22Rv1 (cell line): Measurements from ENCODE around the gene CAMK2G.

Experiments
- H3K27ac ChIP-seq: fragments of 450-650 bp; 2 replicates; pipeline ENCODE4 v1.5.1; 2017
- ZFX ChIP-seq: fragments of 450-650 bp; IDR thresholded peaks from 2 replicates; pipeline ENCODE4 v1.6.1; 2017; ENCODE audit warnings: antibody characterized with exemption, borderline replicate concordance
- TF ChIP-seq, protein P1 (sequence below): fragments of 450-650 bp; IDR thresholded peaks from 2 replicates; pipeline ENCODE4 v1.5.1; 2017; ENCODE audit warnings: mild to moderate bottlenecking

The CAMK2G gene

DNA sequence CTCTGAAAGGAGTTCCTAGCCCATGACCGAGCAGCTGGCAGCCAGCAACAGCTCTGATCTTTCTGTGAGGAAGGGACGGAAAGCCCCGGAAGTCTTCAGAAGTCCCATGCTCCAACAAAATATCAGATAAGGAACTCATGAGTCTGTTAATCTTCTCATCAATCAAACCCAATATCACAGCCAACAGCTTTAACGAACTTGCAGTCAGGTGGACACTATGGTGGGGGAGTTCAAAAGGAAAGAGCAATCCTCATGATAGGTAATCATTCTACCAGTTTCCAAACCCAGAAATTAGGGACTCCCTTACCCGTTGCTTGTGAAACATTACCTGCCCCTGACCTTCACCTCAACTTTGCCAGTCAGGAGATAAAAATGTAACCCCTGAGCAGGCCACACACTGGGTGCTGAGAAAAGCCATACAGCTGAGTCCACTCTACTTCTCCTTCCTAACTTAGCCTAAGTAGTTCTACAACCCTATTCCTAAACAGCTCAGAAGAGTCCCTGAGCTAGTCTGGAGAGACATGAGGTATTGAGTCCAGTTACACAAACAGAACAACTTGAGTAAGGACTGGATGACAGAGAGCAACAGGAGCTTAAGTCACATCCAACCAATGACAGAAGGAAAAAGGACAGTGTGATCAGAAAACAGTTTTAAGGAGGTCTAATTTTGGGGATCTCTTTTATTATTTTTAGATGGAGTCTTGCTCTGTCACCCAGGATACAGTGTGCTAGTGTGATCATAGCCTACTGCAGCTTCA, 65.1 kb downstream of the CAMK2G start:
- no peak overlapping the region for H3K27ac ChIP-seq
- no peak for TF ChIP-seq ZFX
- TF ChIP-seq, protein P1, sequence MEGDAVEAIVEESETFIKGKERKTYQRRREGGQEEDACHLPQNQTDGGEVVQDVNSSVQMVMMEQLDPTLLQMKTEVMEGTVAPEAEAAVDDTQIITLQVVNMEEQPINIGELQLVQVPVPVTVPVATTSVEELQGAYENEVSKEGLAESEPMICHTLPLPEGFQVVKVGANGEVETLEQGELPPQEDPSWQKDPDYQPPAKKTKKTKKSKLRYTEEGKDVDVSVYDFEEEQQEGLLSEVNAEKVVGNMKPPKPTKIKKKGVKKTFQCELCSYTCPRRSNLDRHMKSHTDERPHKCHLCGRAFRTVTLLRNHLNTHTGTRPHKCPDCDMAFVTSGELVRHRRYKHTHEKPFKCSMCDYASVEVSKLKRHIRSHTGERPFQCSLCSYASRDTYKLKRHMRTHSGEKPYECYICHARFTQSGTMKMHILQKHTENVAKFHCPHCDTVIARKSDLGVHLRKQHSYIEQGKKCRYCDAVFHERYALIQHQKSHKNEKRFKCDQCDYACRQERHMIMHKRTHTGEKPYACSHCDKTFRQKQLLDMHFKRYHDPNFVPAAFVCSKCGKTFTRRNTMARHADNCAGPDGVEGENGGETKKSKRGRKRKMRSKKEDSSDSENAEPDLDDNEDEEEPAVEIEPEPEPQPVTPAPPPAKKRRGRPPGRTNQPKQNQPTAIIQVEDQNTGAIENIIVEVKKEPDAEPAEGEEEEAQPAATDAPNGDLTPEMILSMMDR = no peak

DNA sequence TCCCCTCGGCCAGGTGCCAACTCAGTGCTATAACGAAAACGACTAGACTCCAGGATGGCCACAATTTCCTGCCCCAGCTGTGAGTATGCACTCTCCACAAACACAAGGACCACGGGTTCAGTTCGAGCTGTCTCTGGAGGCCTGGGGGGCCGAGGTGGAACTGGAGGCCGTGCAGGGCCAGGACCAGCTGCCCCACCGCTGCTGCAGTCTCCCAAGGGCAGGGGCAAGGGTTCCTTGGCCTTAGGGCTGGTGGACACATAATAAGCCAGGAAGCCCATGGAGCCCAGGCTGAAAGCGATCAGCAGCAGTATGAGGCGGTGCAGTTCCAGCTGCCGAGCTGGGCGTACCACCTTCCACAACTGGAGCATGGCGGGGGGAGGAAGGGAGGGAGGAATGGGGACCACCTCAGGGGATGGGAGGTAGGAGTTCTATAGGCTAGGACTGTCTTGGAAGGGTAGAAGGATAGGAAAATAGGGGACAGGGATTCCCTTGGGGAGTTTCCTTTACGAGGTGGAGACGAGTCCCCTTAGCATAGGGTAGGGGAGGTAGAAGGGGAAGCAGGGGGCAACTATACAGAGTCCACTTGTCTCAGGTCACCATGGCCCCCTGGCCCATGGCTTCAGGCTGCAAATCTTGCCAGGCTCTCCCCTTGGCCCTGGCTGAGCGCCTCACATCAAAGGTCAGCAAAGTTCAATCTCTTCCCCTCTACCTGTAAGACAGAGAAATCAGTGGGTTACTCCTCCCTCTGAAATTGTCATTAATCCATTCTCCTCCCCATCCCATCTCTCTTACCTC, 66.1 kb downstream of the CAMK2G start:
- no peak overlapping the region for H3K27ac ChIP-seq
- no peak for TF ChIP-seq ZFX
- TF ChIP-seq, protein P1 = no peak

DNA sequence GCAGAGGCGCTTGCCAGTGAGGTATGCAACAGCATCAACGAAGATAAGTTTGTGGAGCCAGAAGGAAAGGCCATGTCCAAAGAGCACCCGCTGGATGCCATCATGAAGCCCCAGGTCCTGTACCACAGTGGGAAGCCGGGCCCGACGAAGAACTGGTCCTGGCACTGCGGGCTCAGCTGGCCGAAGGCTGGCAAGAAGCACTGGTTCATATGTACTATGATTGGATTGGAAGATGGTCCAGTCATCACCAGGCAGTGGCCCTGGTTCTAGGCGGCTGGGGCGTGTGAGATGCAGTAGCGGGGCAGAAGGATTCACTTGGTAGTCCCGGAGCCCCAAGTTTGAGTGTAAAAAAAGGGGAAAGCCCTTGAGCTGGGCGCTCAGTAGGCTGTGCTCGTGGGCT, 66.9 kb downstream of the CAMK2G start:
- TF ChIP-seq ZFX = no peak
- TF ChIP-seq, protein P1 = no peak
- no peak overlapping the region for H3K27ac ChIP-seq

DNA sequence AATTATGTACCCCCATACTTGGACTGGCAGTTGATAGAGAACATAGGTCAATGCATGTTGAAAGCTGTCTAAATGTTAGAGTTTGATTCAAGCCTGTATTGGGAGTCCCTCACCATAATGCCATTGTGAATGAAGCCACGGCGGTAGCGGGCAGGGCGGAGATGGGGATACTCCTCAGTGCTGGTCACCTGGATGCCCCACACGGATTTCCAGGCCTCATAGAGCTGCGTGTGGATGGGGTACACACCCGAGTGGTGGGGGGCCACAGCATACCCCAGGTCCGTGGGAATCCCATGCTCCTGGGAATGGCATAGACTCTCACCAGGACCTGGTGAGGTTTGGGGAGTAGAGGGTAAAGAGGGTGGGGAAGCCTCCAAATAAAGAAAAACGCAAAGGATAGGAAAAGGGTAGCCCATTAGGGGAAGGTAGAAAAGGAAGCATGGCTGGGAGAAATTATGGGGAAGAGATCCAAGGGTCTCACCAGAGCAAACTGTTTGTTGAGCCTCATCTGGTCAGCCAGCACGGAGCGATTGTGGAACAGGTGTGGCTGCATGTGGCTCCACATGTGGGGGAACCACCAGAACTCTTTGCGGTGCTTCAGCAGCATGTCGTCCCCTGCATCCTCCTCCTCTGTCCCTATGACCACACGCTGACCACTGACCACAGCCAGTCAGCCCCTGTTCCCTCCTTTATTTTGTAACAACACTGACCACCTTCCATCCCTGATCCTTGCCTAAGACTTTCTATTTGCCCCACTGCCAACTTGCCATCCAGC, 68.0 kb downstream of the CAMK2G start:
- H3K27ac ChIP-seq = no peak overlapping the region
- no peak for TF ChIP-seq ZFX
- TF ChIP-seq, protein P1 = no peak

DNA sequence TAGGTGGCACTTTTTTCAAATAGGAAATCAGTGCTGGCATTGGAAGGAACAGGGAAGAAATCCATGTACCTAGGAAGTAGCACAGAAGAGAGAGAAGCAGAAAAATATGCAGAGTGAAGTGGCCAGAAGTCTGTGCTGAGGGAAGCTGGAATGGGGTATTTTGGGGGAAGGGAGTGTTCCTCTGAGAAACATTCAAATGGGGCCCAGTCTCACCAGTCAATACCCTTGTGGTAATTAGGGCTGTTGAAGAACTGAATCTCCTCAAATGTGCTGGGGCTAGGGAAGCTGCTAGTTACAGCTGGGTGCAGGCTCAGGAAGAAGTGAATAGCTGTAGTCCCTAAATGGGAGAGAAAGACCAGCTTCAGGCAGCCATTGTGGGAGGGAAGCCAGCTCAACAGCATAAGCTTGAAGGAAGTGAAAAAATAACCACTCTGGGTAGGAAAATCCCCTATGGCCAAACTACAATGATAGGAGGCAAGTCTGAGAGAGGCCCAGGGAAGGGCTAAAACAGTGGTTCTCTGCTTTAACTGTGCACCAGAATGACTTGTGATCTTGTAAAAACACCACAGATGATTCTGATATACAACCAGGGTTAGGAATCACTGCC, 70.6 kb downstream of the CAMK2G start:
- H3K27ac ChIP-seq = no peak overlapping the region
- TF ChIP-seq, protein P1 = no peak
- no peak for TF ChIP-seq ZFX

DNA sequence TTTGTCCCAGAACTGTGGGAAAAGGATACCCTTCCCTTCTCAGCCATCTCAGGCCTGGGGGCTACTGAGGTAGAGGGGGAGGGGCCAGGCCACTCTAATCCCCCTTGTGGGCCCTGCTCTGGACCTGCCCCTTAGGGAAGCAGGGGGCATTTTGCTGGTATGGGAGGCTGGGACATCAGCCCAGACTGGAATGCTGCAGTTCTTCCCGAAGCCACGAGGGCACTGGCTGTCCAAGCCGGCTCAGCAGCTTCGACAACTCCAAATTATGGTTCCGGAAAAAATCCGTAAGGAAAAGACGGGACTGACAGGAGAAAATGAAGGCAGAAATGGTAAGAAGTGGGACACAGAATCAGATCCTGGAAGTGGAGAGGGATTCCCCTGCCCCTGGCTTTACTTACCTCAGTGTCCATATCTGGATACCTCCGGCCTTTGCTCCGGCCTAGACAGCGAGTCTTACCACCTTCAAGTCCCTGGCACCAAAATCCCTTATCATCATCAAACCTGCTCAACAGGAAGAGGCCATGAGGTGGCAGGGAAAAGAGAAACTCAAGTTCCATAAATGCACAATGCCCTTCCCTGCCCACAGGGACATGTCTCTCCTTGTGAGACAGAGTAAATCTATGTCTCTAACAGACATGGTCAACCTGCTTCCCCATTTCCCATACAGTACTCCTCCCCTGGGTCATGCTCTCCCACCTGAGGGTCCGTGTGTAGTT, 71.9 kb downstream of the CAMK2G start:
- H3K27ac ChIP-seq = peak overlapping the region; percentile 31
- TF ChIP-seq, protein P1 = no peak
- no peak for TF ChIP-seq ZFX
